ENCODE data around the gene COL17A1. TPM values are rescaled to one million over a fixed set of nuclear protein-coding genes. Genes with fewer than 3 reads are reported as not detected.
A peak's percentile ranks its signal among the peaks of the same experiment; 100 is the strongest.

Gene COL17A1
- 130 TPM for total RNA-seq

DNA sequence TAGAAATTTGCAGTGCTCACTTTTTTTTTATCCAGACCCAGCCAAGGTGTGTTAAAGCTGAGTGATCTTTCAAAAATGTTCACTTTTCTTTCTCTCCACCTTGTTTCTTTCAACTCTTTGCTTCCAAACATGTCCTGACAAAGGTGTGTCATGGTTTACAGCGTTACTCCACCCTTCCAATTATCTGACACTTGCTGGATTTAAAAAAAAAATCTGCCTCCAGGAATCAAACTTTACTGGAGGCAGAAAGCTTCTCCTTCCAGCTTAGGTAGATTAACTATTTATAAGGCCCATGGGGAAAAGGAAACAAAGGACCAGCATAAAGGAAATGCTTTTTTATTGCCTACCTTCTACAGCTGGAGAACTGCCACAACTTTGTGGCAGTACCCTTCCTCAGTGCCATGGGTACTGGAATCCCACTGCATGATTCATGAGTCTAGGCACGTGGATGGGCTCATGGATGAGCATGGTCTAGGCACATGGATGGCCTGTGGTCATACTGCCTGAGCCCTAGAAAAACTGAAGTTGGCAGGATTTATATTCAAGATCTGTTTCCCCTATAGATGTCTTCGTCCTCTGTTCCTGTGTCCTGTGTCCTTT is at the start of gene COL17A1:
Gene COL17A1, minus strand, starts transcription at position 80 of the 600 bp plus-strand sequence. CDS start 5,207 bp downstream, outside the sequence.
- DNase-seq, result peak; percentile 32

DNA sequence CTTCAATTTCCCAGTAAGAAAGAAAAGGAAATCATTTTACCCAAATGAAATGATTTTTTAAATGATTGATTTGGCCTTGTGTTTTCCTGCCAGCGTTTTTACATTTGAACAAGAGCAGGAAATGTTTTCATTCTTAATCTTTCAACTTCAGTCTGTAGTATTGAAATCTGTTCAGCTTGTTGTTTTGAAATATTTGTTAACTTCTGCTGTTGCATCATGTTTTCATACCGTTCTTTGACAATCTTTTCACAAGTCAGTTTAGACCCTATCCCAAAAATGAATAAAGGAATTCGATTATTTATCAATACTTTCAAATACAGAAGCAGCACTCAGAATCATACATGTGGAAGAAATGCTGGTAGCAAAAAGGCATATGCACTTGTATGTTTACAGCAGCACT is 44.4 kb upstream of the COL17A1 start:
- no peak for DNase-seq

DNA sequence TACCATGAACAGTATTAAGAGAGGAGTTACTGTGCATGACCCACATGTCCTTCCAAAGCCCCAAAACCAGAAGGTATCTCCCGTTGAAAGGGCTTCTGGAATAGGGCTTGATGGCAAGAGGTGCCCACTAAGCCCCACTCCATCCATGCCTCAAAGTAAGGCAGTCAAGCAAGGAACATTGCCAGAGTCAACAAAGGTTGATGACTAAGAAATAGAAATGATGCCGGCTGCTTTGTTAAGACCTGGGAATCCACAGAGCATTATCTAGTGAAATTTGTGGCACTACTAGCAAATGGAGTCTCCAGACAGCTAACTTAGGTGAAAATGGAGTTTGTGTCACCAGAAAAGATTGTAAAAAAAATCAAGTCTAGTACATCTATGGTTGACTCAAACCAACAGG is 42.5 kb upstream of the COL17A1 start:
- DNase-seq, result no peak

DNA sequence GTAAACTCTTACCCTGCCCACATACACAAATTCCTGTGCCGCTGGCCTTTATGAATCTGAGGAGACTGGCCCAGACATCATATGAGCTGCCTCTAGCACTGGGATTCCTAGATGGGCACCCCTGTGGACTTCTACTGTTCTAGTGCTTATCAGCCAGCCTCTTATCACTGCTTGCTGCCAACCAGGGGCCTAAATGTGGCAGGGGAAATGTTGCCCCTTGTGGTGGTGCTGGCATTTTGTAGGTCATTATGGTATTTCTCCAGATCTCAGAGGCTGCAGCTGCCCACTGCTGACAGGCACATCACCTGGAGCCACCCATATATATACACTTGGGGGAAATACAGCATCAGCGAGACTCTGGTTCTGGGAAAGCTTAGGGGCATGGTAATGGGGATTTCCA is 41.7 kb upstream of the COL17A1 start:
- DNase-seq, result no peak

DNA sequence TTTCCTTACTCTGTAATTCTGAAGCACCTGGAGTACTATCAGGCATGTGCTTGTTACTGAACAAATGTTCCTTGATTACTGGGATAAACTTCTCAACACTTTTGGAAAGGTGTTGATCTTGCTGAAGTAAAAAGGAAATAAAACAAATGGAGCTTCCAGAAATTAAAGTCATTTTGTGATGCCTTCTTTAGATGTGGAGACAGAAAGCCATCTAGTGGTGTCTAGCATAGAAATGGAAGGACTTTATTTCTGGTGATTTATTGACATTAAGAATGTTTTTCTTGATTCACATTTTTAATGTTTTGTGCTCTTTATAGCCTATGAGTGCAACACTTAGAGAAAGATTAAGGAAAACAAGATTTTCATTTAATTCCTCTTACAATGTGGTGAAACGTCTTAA is 37.7 kb upstream of the COL17A1 start:
- no peak for DNase-seq

DNA sequence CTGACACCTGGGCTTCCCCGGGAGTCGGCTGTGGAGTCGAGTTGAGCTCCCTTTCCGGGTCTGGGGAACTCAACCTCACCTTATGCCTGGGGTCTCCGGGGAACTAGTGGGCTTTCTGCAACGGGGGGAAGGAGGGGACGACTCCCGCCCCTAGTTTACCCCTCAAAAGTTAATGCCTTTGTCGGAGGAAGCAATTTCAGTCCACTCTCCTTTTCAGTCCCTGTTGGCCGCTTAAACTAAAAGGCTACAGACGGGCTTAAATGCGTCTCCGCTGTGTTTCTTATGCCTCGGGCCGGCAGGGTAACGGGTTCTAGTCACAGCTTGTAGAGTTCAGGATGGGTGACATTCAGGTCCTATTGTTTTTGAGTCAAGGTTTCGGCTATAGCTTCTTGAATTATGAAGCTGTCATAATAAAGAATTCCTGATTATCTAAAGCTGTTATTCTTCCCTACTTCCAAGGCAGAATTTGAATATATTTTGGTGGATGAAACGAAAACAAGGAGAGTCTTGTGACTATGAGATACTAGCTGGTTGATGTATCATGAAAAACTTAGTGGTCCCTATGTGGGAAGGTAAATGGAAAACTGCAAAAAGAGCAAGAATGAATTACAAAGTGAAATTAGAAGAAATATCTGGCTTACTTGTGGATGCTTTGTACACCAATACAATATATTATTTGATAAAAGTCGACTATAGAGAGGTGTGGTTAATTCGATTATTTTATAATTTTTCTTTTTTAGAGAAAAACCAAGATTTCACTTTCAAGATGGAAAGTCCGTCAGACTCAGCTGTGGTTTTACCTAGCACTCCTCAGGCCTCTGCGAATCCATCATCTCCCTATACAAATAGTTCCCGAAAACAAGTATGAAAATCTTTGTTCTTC is 36.8 kb upstream of the COL17A1 start:
- no peak for DNase-seq

DNA sequence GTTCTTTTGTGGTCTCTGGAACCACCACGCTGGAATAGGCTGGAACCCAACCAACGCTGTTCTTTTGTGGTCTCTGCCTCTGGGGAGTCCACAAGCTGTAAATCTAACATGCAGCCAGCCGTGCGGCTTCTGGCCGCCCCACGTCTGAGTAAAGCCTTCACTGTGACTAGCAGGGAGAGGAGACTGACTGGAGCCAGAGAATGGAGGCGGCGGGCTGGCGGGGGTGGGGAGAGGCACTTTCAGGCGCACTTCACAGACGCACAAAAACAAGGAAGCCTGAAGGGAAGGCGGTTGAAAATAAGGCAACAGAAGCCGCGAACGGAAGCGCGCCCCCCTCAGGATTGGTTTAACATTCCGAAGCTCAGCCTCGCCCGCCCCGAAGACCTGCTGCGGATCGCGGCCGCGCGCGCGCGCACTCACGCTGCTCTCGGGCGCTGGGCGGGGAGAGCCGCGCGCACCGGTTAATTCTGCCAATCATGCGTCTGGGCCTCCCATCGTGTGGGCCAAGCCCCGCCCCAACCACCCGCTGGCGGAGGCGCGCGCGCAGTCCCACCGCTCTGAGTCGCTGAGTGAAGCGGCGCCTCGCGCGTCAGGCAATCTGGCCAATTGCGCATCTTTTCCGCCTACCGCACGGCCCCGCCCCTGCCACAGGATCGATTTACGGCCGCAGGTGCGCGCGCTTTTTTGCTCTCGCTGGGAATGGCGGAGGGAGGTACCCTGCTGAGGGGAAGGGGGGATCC is 36.0 kb upstream of the COL17A1 start, which contains the start of gene SFR1:
Gene SFR1, plus strand, starts transcription at position 687 of the 740 bp plus-strand sequence. Its CDS starts 13 bp downstream, at position 700.
- DNase-seq, result peak; percentile 99

DNA sequence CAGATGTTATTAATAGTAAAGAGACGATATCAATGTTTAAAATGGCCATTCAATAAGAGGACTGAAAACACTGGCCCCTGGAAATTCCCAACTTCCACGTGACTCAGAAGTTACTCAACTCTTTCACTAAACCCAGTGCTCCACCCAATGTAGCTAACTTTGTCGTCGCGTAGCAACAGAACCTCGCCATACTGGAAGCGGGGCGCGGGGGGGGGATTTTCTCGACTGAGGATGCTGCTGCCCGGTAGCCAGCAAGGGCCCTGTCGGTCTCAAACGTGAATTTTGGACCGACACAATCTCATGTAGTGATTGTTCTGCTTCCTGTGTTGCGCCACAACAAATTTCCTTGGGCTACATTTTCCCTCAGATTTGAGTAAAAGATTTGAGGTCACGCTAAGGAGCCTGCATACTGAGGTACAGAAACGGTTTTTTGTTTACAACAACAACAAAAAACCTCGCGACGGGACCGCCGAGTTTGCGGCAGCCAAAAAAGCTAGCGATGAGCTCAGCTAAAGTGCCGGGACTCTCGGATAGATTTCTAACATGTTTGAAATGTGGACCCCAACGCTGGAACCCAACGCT is 35.3 kb upstream of the COL17A1 start:
- DNase-seq, result peak; percentile 96

DNA sequence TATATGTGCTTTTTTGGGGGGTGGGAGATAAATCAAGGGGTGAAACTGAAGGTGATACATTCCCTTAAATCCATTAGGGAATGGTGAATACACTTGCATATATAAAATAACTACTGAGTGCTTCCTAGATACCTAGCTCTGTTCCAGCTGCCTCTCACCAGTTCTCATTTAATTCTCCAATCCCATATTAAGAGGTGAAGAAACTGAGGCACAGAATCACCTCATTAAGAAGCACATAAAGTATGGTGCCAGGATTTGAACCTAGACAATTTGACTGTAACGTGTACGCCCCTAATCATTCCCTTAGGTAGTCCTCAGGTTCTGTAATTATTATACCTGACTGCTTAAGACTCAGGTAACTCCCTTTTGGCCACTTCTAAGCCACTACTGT is 34.8 kb upstream of the COL17A1 start:
- no peak for DNase-seq

DNA sequence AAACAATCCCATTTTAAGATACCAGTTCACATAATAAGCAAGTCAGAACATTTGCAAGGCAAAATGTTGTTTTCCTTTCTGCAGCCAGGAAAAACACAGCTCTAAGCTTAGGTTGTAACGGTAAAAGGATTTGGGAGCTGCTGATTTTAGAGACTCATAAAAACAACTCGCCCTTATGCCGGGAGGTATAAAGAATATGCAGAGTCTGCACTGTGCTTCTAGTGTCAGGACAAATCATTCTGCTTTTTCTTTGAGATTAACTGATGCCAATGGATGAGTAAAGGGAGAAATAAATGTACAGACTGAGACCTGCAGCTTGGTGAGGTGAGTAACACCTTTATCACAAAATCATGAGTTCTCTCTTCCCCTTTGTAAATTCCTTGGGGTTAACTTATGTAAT is 34.3 kb upstream of the COL17A1 start:
- DNase-seq, result peak; percentile 28

DNA sequence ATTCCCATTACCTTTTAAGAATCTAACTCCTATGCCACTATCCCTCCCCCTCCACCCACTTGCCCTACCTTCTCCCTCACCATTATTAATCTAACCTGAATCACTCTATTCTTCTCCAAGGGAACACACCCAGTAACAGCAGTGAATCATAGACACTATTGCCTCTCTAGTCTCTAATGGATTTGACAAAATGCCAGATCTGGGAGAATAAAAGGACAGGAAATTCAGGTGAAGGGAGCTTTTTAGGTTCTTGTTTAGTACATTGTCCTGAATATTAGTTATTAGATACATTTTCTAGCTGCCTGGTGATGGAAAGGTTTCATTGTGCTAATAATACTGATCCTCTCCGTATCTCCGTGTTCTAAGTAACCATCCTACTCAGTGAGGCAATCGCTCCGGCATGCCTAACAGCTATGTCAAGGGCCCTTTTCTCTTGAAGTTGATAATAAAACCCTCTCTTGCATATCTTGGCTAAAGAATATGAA is 32.2 kb upstream of the COL17A1 start:
- peak; percentile 66 for DNase-seq

DNA sequence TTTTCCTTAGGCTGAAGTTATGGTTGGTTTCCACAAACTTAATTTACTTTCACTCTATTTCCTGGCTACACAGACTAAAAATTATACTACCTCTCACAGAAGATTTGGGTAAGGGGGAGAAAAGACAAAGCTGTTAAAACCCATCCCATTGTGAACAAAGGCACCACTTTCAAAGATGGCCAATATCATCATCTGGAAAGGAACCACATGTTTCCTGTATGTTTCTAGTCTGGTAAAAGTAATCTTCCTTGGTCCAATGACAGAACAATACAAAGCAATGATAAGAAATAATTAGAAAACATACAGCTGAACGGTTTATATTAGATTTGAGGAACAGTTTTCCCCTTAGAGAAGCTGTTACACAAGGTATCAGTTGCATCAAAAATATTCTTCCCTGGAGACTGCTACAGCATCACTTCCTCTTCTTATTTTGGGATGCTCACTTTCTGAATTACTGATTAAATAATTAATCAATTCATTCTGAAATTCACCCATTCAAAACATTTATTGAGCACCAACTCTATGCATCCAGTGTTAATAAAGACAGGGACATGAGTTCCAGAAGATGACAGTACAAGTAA is 27.8 kb upstream of the COL17A1 start:
- DNase-seq, result no peak

DNA sequence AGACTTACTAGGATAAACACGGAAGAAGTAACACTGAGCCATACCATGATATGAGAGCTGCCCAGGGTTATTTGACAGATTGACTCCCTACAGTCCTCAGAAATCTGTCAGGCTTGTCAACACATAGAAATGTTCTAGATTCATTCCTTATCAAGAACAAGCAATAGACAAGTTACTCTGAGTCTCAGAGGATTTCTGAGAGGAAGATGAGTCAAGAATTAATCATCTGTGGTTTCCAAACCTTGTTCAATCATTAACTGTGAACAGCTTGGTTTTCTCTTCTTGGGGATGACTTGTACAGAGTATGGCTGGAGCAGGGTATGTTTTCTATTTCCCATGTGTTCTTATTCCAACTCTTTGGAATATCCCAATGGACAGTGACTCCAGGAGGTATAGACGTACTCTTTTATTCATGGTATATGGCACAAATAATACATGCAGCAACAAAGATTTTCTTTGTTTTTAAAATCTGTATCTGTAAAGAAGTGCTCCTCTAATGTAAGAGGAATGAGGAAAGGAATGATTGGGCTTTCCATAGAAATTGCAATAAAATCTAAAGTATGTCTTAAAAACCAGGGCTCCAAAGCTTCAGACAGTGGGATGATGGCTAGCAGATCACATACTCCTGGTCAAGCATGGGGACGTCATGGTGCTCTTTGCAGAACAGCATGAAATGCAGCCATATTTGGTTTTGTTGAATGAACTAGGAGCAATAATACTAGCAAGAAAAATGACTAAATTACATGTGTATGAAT is 24.4 kb upstream of the COL17A1 start:
- no peak for DNase-seq

DNA sequence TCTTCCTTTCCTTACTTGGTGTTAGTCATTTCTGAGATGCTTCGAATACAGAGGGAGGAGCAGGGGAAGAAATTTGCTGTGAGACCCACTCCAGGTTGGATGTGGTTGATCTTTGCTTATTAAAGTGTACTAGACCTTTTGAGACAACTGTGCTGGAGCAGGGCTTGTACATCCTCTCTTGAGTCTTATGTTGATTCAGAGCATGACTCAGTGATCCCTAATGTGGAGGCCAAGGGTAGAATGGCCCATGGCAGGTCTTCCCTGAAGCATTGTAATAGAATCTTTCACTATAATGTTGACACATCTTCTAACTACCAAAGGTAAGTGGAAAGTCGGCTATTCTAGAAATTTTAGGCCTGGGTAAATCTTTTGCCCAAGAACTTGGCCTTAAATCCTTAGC is 19.2 kb upstream of the COL17A1 start:
- DNase-seq, result no peak

DNA sequence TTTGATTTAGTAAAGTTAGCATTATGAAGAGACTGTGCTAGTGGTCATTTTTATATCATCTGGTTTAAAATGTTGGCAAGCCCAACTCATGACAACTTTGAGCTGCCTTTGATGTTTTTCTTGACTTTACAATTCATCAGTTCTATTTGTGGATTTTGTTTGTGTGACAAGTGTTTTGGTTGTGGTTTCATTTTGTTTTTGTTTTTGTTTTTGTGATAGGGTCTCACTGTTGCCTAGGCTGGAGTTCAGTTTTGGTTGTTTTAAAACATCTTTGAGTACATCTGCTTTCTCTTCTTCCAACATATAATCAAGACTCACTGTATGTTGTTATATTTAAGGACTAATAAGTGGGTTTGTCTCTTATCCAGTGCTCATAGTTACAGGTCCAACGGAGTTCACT is 18.7 kb upstream of the COL17A1 start:
- no peak for DNase-seq

DNA sequence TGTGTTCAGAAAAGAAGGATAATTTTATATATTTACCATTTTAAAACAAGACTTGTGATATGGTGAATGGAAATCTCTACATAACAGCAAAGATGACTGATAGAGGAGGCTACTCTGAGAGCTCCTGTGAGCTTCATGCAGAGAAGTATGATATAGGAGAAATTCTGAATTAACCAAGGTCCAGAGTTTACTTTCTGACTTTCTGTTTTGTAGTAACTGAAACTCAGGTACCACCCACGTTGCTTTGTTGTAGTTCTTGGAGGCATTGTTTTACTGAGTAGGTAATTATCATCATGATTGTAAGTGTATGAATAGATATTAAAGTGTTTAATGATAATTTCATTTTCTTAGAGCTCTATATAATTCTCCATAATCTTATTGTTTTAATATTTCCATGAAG is 18.3 kb upstream of the COL17A1 start:
- DNase-seq, result no peak

DNA sequence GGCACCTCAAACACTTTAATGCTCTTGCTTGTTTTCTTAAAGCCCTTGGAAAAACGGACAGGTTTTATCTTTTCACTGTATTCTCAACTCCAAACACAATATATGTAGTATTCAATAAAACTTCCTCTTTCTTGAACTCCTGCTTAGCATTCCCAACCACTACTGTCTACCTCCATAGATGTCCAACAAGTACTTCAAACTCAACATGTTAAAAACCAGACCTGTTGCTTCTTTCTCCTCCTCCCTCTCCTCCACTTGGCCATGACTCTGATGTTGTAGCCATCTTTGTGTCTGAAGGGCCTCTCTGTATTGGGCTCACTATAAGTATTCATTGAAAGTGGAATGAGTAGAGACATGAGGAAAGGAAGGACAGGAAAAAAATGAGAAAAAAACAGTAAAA is 16.2 kb upstream of the COL17A1 start:
- DNase-seq, result no peak

DNA sequence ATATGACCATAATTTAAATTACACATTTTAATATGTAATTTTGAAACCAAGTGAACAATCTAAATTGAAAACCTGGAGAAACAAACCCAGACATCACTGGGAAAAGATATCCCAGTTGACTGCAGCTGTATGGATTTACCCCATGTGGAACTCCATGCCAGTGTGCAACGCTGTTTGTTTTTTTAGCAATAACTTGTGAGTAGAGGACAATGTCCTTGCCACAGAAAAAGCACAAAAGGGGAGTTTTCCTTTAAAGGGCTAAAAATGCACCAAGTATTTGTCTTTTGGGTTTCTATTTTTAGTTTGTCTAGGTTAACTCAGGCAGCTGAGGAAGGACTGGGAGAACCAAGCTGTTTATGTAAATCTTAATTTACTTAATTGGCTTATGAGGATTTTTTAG is 15.1 kb upstream of the COL17A1 start:
- DNase-seq, result no peak

DNA sequence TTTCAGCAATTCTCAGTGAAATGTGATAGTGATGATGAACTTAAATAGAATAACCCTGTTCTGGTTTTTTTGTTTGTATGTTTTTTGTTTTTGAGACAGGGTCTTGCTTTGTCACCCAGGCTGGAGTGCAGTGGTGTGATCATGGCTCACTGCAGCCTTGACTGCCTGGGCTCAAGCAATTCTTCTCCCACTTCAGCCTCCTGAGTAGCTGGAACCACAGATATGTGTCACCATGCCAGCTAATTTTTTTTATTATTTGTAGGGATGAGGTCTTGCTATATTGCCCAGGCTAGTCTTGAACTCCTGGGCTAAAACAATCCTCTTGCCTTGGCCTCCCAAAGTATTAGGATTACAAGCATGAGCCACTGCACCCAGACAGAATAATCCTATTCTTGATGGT is 14.3 kb upstream of the COL17A1 start:
- DNase-seq, result no peak

DNA sequence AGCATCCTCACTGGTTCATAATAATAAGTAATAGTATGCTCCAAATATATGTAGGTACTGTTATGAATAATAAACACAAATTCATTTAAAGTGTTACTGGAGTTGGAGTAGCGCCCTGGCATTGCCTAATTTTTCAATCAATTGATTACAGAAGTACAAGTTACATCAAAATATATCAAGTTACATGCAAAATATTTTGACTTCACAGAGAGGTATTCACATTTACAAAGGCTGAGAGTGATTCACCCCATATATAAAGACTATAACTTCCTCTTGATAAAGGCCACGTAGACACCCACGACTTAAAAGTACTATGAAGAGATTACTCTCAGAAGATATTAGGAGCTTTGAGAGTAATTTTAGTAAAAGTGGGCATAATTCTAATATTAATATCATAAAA is 13.6 kb upstream of the COL17A1 start:
- no peak for DNase-seq

DNA sequence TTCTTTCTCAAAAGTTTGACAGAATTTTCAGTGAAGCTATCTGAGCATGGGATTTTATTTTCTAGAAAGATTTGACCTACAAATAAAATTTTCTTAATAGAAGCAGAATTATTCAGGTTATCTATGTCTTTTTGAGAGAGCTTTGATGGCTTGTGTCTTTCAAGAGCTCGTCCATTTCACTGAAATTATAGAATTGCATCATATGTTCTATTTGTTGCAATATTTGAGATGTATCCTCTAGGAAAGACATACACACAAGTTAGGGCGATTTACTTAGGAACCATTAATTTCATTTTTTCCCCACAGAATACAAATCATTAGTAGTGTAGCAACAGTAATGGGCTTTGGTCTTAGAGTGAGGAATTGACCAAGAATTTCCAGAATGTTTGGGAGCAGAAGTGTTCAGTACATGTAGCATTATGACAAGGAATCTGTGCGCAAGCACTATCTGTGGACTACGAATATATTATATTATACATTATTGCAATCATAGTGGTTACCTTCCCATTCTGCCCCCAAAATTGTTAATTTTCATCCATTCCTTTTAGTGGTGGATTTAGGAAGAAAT is 12.8 kb upstream of the COL17A1 start:
- DNase-seq, result no peak

All from tongue (tissue), 2 donors.